Caki2 (cell line): ENCODE measurements around the gene ZBTB42. TPM values are rescaled to one million over a fixed set of nuclear protein-coding genes. Genes with fewer than 3 reads are reported as not detected.

Experiments
- DNase-seq: peaks from one replicate; pipeline ENCODE4 v3.0.0-alpha.2; 2015; ENCODE audit warnings: low read depth
- in situ Hi-C: cut with HindIII; loops from 2 replicates; pipeline ENCODE4 v1.10.0; 2016; ENCODE audit warnings: low sequenced_read_pairs, low pct_unique_long_range_greater_than_20kb, mixed read lengths
- total RNA-seq: library from RNA; depleted of rRNA; stranded (reverse); fragments of >200 nt; shearing (Covaris generic); gene quantifications from 2 replicates; pipeline ENCODE4 v1.2.3, GENCODE V29; 2014; ENCODE audit warnings: low replicate concordance

The ZBTB42 gene
- total RNA-seq, 1 experiment from 2014 or later, result 7.6 TPM

GRCh38 chr14:104789752-104790743 is 10.9 kb upstream of the ZBTB42 start:
- in situ Hi-C loops, result no loop called here

GRCh38 chr14:104791425-104791824 is 9.5 kb upstream of the ZBTB42 start:
- in situ Hi-C loops, result no loop called here
- DNase-seq, result no peak

More at GRCh38 chr14:104789752-104790743, 10.9 kb upstream of the ZBTB42 start:
- no peak for DNase-seq

GRCh38 chr14:104792101-104792884 is 8.6 kb upstream of the ZBTB42 start:
- in situ Hi-C loops, result no loop called here
- no peak for DNase-seq

DNA sequence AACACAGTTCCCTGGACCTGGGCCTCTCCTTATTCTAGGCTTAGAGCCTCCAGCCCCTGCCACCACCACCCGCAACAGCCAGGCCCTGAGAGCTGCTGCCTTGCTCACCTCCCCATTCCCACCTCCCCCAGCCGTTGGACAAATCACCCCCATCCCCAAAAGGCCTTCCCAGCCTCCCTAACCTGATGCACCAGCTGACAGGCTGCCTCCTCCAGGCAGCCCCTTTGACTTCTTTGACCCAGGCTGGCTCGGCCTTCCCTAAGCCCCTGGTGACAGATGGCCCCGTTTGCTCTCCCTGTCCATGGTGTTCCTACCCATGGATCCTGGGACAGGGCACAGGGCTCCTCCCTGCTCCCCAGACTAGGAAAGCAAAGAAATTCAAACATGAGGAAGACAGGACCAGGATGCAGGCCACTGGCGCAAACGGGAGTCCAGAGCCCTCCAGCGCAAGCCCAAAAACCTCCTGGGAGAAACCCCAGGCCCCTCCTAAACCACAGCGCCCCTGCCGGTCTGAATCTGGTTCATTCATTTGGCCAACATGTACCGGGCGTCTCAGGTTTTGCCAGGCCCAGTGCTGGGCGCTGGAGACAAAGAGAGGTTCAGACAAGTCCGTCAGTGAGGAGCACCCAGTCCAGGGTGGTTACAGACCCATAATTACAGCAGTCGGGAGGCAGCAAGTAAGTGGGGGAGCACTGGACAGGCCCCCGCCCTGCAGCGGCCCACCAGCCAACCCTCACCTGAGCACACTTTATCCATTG is 7.8 kb upstream of the ZBTB42 start:
- no peak for DNase-seq
- in situ Hi-C loops, result no loop called here

- in situ Hi-C loops, result no loop called here
- DNase-seq, result no peak
These were observed 7.3 kb upstream of the ZBTB42 start for GRCh38 chr14:104793703-104793959.

DNA sequence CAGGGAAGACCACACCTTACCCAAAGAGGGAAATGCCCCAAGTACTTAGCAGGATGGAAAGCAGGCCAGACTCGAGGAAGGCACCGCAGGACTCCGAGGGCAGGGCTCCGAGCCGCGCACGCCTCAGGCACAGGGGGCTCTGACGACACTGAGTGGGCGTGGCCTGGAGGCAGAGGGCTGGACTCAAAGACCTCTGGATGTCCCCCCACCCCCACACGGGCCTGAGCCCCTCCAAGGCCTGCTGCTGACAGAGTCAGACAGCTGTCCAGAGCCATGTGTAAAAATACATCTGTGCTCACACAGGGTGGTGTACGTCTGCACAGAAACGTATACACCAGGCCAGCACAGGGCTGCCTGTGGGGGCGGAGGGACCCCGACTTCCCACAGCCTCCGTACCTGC is 6.8 kb upstream of the ZBTB42 start:
- DNase-seq, result no peak
- in situ Hi-C loops, result no loop called here

DNA sequence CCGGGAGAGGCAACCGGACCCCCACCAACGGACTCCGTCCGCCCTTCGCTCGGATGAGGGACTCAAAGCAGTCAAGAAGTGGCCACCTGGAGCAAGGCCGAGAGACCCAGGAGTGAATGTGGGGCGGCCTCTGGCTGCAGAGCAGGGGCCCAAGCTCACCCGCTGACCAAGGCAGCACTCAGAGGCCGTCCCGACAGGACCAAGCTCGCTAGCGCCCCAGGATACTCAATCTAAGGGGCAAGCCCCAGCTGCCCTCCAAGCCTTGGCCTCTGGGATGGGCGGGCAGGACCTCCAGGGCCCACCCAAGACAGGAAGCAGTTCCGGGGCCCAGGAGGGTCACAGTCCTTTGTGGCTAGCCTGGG is 6.3 kb upstream of the ZBTB42 start:
- in situ Hi-C loops, result no loop called here

DNA sequence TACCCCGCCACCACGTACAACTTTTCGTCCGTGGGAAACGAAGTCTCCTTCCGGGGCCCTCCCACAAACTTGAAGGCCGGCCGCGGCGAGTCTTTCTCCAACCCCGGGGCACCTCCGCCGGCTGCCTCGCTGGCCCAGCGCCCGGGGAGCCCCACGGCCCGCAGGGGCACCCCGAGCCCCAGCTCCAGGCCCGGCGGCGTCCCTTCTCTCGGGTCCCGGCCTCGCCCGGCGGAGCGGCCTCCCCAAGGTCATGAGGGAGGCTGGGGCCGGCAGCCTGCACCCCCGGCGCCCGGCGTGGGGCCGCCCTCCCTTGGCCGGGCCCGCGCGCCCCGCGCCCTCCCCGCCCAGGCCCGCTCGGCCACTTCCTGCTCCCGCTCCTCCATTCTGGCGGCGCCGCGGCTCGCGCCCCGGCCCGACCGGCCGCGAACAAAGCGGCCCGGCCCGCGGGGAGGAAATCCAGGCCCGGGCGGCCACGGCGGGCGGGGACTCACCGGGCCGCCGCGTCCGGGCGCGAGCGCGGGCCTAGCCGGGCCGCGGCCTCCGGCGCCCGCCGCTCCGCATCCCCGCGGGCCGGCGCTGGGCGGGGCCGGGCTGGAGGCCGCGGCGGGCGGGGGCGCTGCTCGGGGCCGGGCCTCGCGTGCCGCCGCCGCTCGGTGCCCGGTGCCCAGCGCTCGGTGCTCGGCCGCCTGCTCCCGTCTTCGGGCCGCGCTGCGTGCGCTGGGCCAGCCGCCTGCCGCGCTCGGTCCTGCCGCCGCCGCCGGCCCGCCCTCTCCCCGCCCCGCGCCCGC is 5.7 kb upstream of the ZBTB42 start, which contains the start of gene AKT1:
Gene AKT1 (minus strand): TSS at position 756 of the 788 bp plus-strand sequence. CDS start 3,105 bp downstream, outside the sequence.
- in situ Hi-C loops, result no loop called here
- no peak for DNase-seq

More for the DNA sequence above, 6.3 kb upstream of the ZBTB42 start:
- DNase-seq, result no peak

GRCh38 chr14:104795781-104796686 is 4.9 kb upstream of the ZBTB42 start:
- no peak for DNase-seq

GRCh38 chr14:104796687-104797081 is 4.2 kb upstream of the ZBTB42 start:
- no peak for DNase-seq
- in situ Hi-C loops, result no loop called here

More at GRCh38 chr14:104795781-104796686, 4.9 kb upstream of the ZBTB42 start:
- in situ Hi-C loops, result no loop called here

- in situ Hi-C loops, result no loop called here
- peak; percentile 56 for DNase-seq
These were observed 3.5 kb upstream of the ZBTB42 start for GRCh38 chr14:104797115-104798044.

GRCh38 chr14:104798300-104799243 is 2.3 kb upstream of the ZBTB42 start:
- in situ Hi-C loops, result no loop called here
- DNase-seq, result no peak

GRCh38 chr14:104799244-104800014 is 1.5 kb upstream of the ZBTB42 start:
- in situ Hi-C loops, result no loop called here
- DNase-seq, result no peak

GRCh38 chr14:104800015-104800770 is 708 bp upstream of the ZBTB42 start:
- in situ Hi-C loops, result no loop called here
- DNase-seq, result peak; percentile 59
